ENCODE measurements around the gene FGFR2.

DNA sequence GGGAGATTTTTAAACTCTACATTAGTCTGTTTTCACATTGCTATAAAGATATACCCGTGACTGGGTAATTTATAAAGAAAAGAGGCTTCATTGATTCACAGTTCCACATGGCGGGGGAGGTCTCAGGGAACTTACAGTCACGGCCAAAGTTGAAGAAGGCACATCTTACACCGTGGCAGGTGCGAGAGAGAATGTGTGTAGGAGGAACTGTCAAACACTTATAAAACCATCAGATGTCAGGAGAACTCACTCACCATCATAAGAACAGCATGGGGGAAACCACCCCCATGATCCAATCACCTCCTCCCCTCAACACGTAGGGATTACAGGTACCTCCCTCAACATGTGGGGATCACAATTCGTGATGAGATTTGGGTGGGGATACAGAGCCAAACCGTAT is 129.5 kb downstream of the FGFR2 start:
- TF ChIP-seq, protein P1, sequence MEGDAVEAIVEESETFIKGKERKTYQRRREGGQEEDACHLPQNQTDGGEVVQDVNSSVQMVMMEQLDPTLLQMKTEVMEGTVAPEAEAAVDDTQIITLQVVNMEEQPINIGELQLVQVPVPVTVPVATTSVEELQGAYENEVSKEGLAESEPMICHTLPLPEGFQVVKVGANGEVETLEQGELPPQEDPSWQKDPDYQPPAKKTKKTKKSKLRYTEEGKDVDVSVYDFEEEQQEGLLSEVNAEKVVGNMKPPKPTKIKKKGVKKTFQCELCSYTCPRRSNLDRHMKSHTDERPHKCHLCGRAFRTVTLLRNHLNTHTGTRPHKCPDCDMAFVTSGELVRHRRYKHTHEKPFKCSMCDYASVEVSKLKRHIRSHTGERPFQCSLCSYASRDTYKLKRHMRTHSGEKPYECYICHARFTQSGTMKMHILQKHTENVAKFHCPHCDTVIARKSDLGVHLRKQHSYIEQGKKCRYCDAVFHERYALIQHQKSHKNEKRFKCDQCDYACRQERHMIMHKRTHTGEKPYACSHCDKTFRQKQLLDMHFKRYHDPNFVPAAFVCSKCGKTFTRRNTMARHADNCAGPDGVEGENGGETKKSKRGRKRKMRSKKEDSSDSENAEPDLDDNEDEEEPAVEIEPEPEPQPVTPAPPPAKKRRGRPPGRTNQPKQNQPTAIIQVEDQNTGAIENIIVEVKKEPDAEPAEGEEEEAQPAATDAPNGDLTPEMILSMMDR (IDR thresholded peaks at IDR 0.05) = no peak
- TF ChIP-seq POLR2A (IDR thresholded peaks at IDR 0.05) = no peak
